D721Med (cell line): ENCODE measurements around the gene SLC25A21.
A peak's percentile ranks its signal among the peaks of the same experiment; 100 is the strongest.

Experiments
- DNase-seq: peaks from one replicate; pipeline ENCODE4 v3.0.0; 2011; ENCODE audit warnings: low spot score; ENCODE audit not compliant: insufficient read length
- FAIRE-seq: peaks from 2 replicates; lab custom pipeline; 2011; peaks lifted over from hg19 to GRCh38; lab: Jason Lieb, UNC
- TF ChIP-seq, protein P1 (sequence below): IDR thresholded peaks from 2 replicates; pipeline ENCODE4 v1.5.1; 2012; ENCODE audit warnings: mild to moderate bottlenecking, control low read depth; ENCODE audit not compliant: insufficient read depth; ENCODE audit errors: missing control alignments

SLC25A21 gene

DNA sequence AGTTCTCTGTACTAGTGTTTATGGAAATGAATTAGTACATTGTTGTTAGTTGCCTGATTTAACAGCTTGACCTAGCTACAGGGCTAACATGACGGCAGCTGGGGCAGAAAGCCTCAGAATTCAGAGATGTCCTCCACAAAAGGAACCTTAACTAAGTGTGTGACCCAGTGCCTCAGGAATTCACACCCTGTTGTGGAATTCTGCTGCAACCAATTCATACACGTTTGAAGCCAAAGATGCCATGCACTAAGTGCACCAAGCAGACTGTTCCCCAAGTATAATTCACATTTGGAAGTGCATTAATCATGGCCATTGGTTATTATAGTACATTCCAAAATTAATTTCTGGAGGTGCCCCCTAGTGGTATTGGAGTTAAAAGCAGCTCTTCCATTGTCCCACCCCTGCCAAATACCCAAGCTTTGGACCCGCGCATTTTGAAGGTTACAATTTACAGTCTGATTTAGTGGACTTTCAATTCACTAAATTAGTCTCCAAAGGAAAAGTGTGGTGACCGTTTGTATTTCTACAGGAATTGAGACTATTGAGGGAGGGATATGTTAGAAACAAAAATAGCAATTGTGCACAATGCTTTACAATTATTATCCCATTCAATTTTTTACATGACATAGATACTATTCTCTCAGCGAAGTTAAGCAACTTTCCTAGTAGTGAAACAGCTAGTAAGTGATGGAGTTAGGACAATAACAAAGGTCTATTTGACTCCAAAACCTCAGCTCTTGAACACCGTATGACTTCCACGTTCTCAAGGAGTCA is 424.8 kb downstream of the SLC25A21 start:
- no peak for FAIRE-seq
- no peak for DNase-seq
- TF ChIP-seq, protein P1, sequence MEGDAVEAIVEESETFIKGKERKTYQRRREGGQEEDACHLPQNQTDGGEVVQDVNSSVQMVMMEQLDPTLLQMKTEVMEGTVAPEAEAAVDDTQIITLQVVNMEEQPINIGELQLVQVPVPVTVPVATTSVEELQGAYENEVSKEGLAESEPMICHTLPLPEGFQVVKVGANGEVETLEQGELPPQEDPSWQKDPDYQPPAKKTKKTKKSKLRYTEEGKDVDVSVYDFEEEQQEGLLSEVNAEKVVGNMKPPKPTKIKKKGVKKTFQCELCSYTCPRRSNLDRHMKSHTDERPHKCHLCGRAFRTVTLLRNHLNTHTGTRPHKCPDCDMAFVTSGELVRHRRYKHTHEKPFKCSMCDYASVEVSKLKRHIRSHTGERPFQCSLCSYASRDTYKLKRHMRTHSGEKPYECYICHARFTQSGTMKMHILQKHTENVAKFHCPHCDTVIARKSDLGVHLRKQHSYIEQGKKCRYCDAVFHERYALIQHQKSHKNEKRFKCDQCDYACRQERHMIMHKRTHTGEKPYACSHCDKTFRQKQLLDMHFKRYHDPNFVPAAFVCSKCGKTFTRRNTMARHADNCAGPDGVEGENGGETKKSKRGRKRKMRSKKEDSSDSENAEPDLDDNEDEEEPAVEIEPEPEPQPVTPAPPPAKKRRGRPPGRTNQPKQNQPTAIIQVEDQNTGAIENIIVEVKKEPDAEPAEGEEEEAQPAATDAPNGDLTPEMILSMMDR = peak; percentile 47

DNA sequence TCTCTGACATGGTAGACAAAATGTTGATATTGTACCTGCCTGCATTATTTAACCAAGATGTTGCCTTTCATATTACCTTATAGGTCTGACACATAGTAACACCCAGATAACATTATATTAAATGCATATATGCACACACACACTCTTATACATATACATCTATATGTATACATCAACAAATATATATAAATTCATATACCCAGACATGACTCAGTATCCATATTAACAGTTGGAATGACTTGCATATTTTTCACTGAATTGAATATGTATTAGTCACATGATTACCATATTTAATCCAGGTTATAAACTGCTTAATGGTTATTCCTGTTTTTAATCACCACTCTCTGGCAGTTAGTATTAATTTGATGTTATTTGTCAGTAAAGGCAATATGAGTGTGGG is 425.5 kb downstream of the SLC25A21 start:
- no peak for DNase-seq
- no peak for FAIRE-seq
- TF ChIP-seq, protein P1 = no peak

DNA sequence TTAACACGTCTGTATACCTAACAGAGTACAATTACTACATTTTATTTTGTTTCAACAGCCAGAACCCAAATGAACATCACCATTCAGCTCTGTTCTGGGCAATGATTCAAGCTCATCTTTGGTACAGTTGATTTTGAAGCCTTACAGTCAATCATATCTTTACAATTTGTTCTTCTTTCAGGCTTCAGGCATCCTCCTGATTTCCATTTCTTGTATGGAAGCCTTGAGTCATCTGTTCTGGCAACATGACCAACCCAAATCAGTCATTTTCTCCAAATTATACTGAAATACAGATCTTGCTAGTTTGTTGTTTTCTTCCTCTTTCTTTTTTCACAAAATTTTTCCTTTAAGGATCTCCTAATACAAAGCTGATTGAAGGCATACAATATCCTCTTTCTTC is 430.5 kb downstream of the SLC25A21 start:
- TF ChIP-seq, protein P1 = no peak
- FAIRE-seq = no peak

DNA sequence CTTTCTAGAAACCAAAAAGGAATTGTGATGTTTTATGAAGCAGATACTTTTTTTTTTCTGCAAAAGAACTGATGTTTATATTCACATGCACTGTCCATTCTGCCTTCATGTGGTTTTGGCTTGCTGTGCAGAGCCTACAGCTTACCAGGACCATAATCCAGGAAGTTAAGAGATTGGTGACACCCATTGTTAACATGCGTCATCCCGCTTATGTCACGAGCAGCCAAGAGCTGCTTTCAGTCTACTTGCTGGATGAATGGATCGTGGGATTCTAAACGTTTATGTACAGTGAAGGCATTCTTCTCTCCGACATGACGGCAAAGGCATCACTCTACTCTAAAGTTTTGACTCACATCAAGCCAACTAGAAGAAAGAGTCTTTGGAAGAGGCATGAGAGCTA is 434.1 kb downstream of the SLC25A21 start:
- FAIRE-seq (no peak), DNase-seq (no peak)
- TF ChIP-seq, protein P1 = no peak

More for the DNA sequence above, 430.5 kb downstream of the SLC25A21 start:
- DNase-seq = no peak

DNA sequence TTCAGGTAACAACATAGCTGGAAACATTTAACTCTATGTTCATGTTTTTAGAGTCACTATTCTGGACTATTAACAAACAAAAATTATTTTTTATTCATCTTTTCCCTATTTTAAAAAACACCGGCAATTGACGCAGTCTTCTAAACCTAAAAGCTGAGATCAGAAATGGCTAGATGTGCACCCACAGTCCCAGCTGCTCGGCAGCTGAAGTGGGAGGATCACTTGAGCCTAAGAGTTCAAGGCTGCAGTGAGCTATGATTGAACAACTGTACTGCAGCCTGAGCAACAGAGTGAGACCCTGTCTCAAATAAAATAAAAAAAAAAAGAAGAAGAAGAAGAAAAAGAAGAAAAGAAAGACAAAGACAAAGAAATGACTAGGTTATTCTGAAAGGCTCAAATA is 446.3 kb downstream of the SLC25A21 start:
- TF ChIP-seq, protein P1 = no peak
- no peak for FAIRE-seq
- no peak for DNase-seq

DNA sequence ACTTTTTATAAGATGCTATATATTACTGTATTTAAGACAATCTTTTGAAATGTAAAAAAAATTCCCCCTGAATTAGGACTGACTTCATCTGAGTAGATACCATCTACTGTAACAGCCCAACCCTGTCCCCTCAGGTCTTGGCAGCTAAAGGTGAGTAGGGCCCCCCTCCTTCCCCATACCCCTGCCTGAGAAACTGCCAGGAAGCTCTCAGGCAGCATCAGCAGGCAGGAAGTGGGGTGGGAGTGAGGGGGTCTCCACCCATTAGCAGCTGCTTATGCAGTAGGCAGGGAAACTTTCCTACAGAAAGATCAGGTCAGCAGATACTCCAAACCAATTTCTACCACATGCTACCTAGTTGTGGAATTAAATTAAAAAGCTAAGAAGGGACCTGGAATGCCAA is 448.2 kb downstream of the SLC25A21 start:
- TF ChIP-seq, protein P1 = no peak
- no peak for FAIRE-seq
- no peak for DNase-seq

DNA sequence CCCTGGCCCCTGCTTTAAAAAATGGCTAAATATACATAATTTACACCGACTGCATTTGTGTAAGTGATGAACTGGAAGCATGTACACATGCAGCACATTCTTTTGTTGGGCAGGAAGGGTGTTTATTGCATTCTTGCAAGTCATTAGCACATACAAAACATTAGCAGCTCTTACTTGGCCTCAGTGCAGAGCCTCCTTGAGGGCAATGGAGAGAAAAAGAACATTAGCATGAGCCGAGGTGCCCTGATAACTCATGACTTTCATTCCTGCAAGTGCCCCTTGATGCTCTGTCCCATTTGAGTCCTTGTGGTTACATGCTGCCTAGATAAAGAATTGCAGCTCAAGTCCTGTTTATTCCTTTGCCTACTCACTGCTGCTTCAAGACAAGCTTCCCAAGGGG is 448.9 kb downstream of the SLC25A21 start:
- FAIRE-seq = no peak
- no peak for DNase-seq

More for the DNA sequence above, 448.9 kb downstream of the SLC25A21 start:
- TF ChIP-seq, protein P1 = no peak
